ENCODE measurements around the gene CDC34. TPM values are rescaled to one million over a fixed set of nuclear protein-coding genes. Genes with fewer than 3 reads are reported as not detected.
A peak's percentile ranks its signal among the peaks of the same experiment; 100 is the strongest.

Gene CDC34
- total RNA-seq, 1 experiment from 2014 or later: 112 TPM

- H3K4ac ChIP-seq (ENCODE audit: low read depth, low read length): no peak overlapping the region
- no peak overlapping the region for H4K91ac ChIP-seq (ENCODE audit: insufficient read length, low read depth, low read length)
- no peak overlapping the region for H4K5ac ChIP-seq (ENCODE audit: insufficient read length, low read depth, low read length)
- no peak overlapping the region for H2BK12ac ChIP-seq (ENCODE audit: insufficient read length, low read depth, low read length)
- H3K9ac ChIP-seq (ENCODE audit: extremely low read depth, insufficient read length, low read length): no peak overlapping the region
- H3K23me2 ChIP-seq (ENCODE audit: insufficient read length, low read depth, low read length, poor library complexity, severe bottlenecking): peaks cover 9% of the 10 kb centered on the region
- H4K20me1 ChIP-seq (ENCODE audit: control insufficient read depth, insufficient read depth, insufficient read length): no peaks in the 10 kb centered on the region
- peak; percentile 35 for DNase-seq
- no peak overlapping the region for H3K4me3 Mint-ChIP-seq
- no CpG with 5 or more reads among the region's 22 CpGs for WGBS (ENCODE audit: extremely low coverage, insufficient read length, low lambda C conversion rate)
- H3K27ac Mint-ChIP-seq: no peak overlapping the region; a peak in 1 of 7 replicates
- H3K4me1 Mint-ChIP-seq: peaks cover 0 to 23% of the 10 kb centered on the region in 2 experiments; a peak in 2 of 4 replicates
- H3K23ac ChIP-seq (ENCODE audit: insufficient read length, low read depth, low read length): no peak overlapping the region
- H3K18ac ChIP-seq (ENCODE audit: insufficient read length, low read depth, low read length): no peak overlapping the region
- no peak overlapping the region for H2BK5ac ChIP-seq (ENCODE audit: insufficient read length, low read length)
- no peak overlapping the region for H2BK20ac ChIP-seq (ENCODE audit: low read depth, low read length, poor library complexity, severe bottlenecking)
- no peaks in the 10 kb centered on the region for H3K79me2 ChIP-seq (ENCODE audit: insufficient read depth, low read length)
- H3K9me3 ChIP-seq (ENCODE audit: control insufficient read depth, low read depth, low read length): no peaks in the 10 kb centered on the region
- no peak overlapping the region for H3K4me2 ChIP-seq (ENCODE audit: insufficient read depth, insufficient read length, low read length)
- H3K9me3 Mint-ChIP-seq: peaks cover 7 to 9% of the 10 kb centered on the region in 2 experiments; a peak in 4 of 5 replicates
- H3K27me3 ChIP-seq (ENCODE audit: insufficient read depth, low read length): peaks cover 14% of the 10 kb centered on the region; the same call in 1 of the 2 replicates
- H3K36me3 Mint-ChIP-seq (ENCODE audit: insufficient read depth in 1 of 3, low read depth in 3 of 3): peaks cover 0 to 2% (median 0%) of the 10 kb centered on the region in 3 experiments; a peak in 2 of 7 replicates
- TF ChIP-seq CTCF (conservative IDR thresholded peaks at IDR 0.05): no peak
- no peak overlapping the region for H4K8ac ChIP-seq (replicated peaks; ENCODE audit: insufficient read length, low read depth, low read length)
- no peak overlapping the region; the same call in 1 of the 2 replicates for H2BK15ac ChIP-seq (ENCODE audit: low read depth, low read length)
- no peak overlapping the region for H2AK5ac ChIP-seq (ENCODE audit: insufficient read length, low read length)
- H3K56ac ChIP-seq (ENCODE audit: insufficient read length, low read depth, low read length): no peak overlapping the region
- no peak overlapping the region for H3K14ac ChIP-seq (ENCODE audit: insufficient read depth, low read length)
- no peaks in the 10 kb centered on the region for H3K4me1 ChIP-seq (ENCODE audit: insufficient read depth, low read length)
- H2BK120ac ChIP-seq (ENCODE audit: low read depth, low read length, poor library complexity, severe bottlenecking): no peak overlapping the region
- H3T11ph ChIP-seq (ENCODE audit: low read length): no peak overlapping the region
- H3K27me3 Mint-ChIP-seq (ENCODE audit: low read depth): peaks cover 35% of the 10 kb centered on the region
- no peaks in the 10 kb centered on the region for H3K79me1 ChIP-seq (ENCODE audit: insufficient read depth, low read depth, low read length, poor library complexity, severe bottlenecking)
- no peak overlapping the region for H2AFZ ChIP-seq (ENCODE audit: low read length)
- no peak overlapping the region for H3K27ac ChIP-seq (ENCODE audit: insufficient read length, low read depth, low read length)
Measured at GRCh38 chr19:494171-495080, 37.1 kb upstream of the CDC34 start.

All from H9 (cell line).